ENCODE results near the gene ATP9B. TPM values are rescaled to one million over a fixed set of nuclear protein-coding genes. Genes with fewer than 3 reads are reported as not detected.

The ATP9B gene
- polyA plus RNA-seq, 3 donors, result 7.2 to 20.3 (median 14.0) TPM

GRCh38 chr18:79135924-79136323 lies 66.7 kb downstream of the ATP9B start:
- intact Hi-C loops (cut with micrococcal nuclease), result no loop called here
- no peak overlapping the region for H3K4me3 Mint-ChIP-seq

GRCh38 chr18:79136742-79137141 lies 67.5 kb downstream of the ATP9B start:
- Mint-ChIP-seq H3K36me3 (peaks cover 40 to 78% of the 10 kb centered on the region in 2 donors), H3K4me1 (no peaks in the 10 kb centered on the region), H3K9me3 (peaks cover 12 to 21% (median 17%) of the 10 kb centered on the region in 7 donors), H3K4me3 (no peak overlapping the region), H3K27ac (peak overlapping the region in 1 of 7 donors; percentile 38), H3K27me3 (ENCODE audit: low read depth in 3 of 3) (peaks cover 0 to 2% (median 0%) of the 10 kb centered on the region in 3 donors)
- Histone ChIP-seq H3K9me3 (replicated peaks in 1 of 2; ENCODE audit: control insufficient read depth in 1 of 2, insufficient read depth in 1 of 2, low read length in 2 of 2) (peaks cover 4 to 7% of the 10 kb centered on the region in 2 donors), H3K79me2 (ENCODE audit: insufficient read depth, low read length) (no peaks in the 10 kb centered on the region), H3K4me3 (replicated peaks in 1 of 3; ENCODE audit: low read depth in 2 of 3, low read length in 3 of 3) (no peak overlapping the region), H3K27me3 (ENCODE audit: control insufficient read depth in 2 of 2, insufficient read depth in 2 of 2, low read length in 2 of 2) (no peaks in the 10 kb centered on the region), H3K36me3 (replicated peaks in 1 of 2; ENCODE audit: control insufficient read depth in 1 of 2, insufficient read depth in 2 of 2, low read length in 2 of 2) (peaks cover 3 to 68% of the 10 kb centered on the region in 2 donors), H3K27ac (ENCODE audit: low read depth in 1 of 2, low read length in 2 of 2) (no peak overlapping the region), H2AFZ (ENCODE audit: insufficient read depth, low read depth, low read length, poor library complexity, severe bottlenecking) (no peak overlapping the region), H4K20me1 (ENCODE audit: insufficient read depth, low read length) (no peaks in the 10 kb centered on the region), H3K9ac (ENCODE audit: insufficient read depth, low read length, poor library complexity, severe bottlenecking) (no peak overlapping the region), H3K4me1 (ENCODE audit: control insufficient read depth in 1 of 2, insufficient read depth in 2 of 2, low read length in 2 of 2) (no peaks in the 10 kb centered on the region), H3K4me2 (replicated peaks; ENCODE audit: extremely low read depth, low read length, poor library complexity, severe bottlenecking) (no peak overlapping the region)
- TF ChIP-seq CTCF (IDR thresholded peaks at IDR 0.05), result no peak
- peak; percentile 7 to 43 (median 8) for DNase-seq
- WGBS (ENCODE audit: insufficient coverage), result 40% methylated on average over 1 of the region's 6 CpGs
- intact Hi-C loops (cut with micrococcal nuclease), result no loop called here

More at GRCh38 chr18:79135924-79136323, 66.7 kb downstream of the ATP9B start:
- Mint-ChIP-seq H3K36me3 (peaks cover 39 to 75% of the 10 kb centered on the region in 2 donors), H3K4me1 (no peaks in the 10 kb centered on the region), H3K27me3 (ENCODE audit: low read depth in 3 of 3) (peaks cover 0 to 2% (median 0%) of the 10 kb centered on the region in 3 donors), H3K27ac (no peak overlapping the region), H3K9me3 (peaks cover 12 to 19% (median 17%) of the 10 kb centered on the region in 7 donors)
- TF ChIP-seq CTCF (IDR thresholded peaks at IDR 0.05), result no peak
- no peak for DNase-seq
- Histone ChIP-seq H4K20me1 (ENCODE audit: insufficient read depth, low read length) (no peaks in the 10 kb centered on the region), H3K9me3 (replicated peaks in 1 of 2; ENCODE audit: control insufficient read depth in 1 of 2, insufficient read depth in 1 of 2, low read length in 2 of 2) (peaks cover 4 to 7% of the 10 kb centered on the region in 2 donors), H2AFZ (ENCODE audit: insufficient read depth, low read depth, low read length, poor library complexity, severe bottlenecking) (no peak overlapping the region), H3K27me3 (ENCODE audit: control insufficient read depth in 2 of 2, insufficient read depth in 2 of 2, low read length in 2 of 2) (no peaks in the 10 kb centered on the region), H3K9ac (ENCODE audit: insufficient read depth, low read length, poor library complexity, severe bottlenecking) (no peak overlapping the region), H3K79me2 (ENCODE audit: insufficient read depth, low read length) (no peaks in the 10 kb centered on the region), H3K27ac (ENCODE audit: low read depth in 1 of 2, low read length in 2 of 2) (no peak overlapping the region), H3K4me1 (ENCODE audit: control insufficient read depth in 1 of 2, insufficient read depth in 2 of 2, low read length in 2 of 2) (no peaks in the 10 kb centered on the region), H3K4me3 (replicated peaks in 1 of 3; ENCODE audit: low read depth in 2 of 3, low read length in 3 of 3) (no peak overlapping the region), H3K4me2 (replicated peaks; ENCODE audit: extremely low read depth, low read length, poor library complexity, severe bottlenecking) (no peak overlapping the region), H3K36me3 (replicated peaks in 1 of 2; ENCODE audit: control insufficient read depth in 1 of 2, insufficient read depth in 2 of 2, low read length in 2 of 2) (peaks cover 3 to 71% of the 10 kb centered on the region in 2 donors)

Data from CD14-positive monocyte (primary cell).